Neural progenitor cell (in vitro differentiated cells): ENCODE data around the gene APEH. TPM values are rescaled to one million over a fixed set of nuclear protein-coding genes. Genes with fewer than 3 reads are reported as not detected.

Source experiments
- DNase-seq: peaks from one replicate; pipeline ENCODE4 v3.0.0-alpha.2; 2016; ENCODE audit warnings: low spot score
- H2AFZ ChIP-seq: fragments of 200-600 bp; sonication (generic); replicated peaks from 2 replicates; pipeline ENCODE4 v1.6.1; 2016; ENCODE audit warnings: antibody characterized with exemption
- H3F3A ChIP-seq: fragments of 200-600 bp; sonication (generic); 2 replicates; pipeline ENCODE4 v1.6.1; 2016; ENCODE audit warnings: antibody characterized with exemption, low read depth
- H3K27ac ChIP-seq: fragments of 200-600 bp; sonication (generic); 2 replicates; pipeline ENCODE4 v1.5.1; 2016; ENCODE audit warnings: mild to moderate bottlenecking
- H3K27me3 ChIP-seq: fragments of 200-600 bp; sonication (generic); 2 replicates; pipeline ENCODE4 v1.6.1; 2016; ENCODE audit warnings: mild to moderate bottlenecking, moderate library complexity
- H3K36me3 ChIP-seq: fragments of 200-600 bp; sonication (generic); 2 replicates; pipeline ENCODE4 v1.5.1; 2016
- H3K4me1 ChIP-seq: fragments of 200-600 bp; sonication (generic); 2 replicates; pipeline ENCODE4 v1.6.1; 2016; ENCODE audit warnings: mixed run types
- H3K4me2 ChIP-seq: fragments of 200-600 bp; sonication (generic); 2 replicates; pipeline ENCODE4 v1.6.1; 2016
- H3K4me3 ChIP-seq: fragments of 200-600 bp; sonication (generic); 2 replicates; pipeline ENCODE4 v1.5.1; 2016
- H3K79me2 ChIP-seq: fragments of 200-600 bp; sonication (generic); 2 replicates; pipeline ENCODE4 v1.6.1; 2016; ENCODE audit warnings: low read depth
- H3K9ac ChIP-seq: fragments of 200-600 bp; sonication (generic); 2 replicates; pipeline ENCODE4 v1.6.1; 2016
- H3K9me3 ChIP-seq: fragments of 200-600 bp; sonication (generic); 2 replicates; pipeline ENCODE4 v1.5.1; 2016; ENCODE audit warnings: low read depth
- H4K20me1 ChIP-seq: fragments of 200-600 bp; sonication (generic); 2 replicates; pipeline ENCODE4 v1.6.1; 2016; ENCODE audit warnings: low read depth
- H3K27ac Mint-ChIP-seq: 3 replicates; pipeline ENCODE4 v1.8.0; 2021; ENCODE audit warnings: mixed read lengths
- H3K27me3 Mint-ChIP-seq: 2 replicates; pipeline ENCODE4 v1.8.0; 2022; ENCODE audit warnings: low read depth, mild to moderate bottlenecking, inconsistent platforms, moderate library complexity, mixed read lengths; ENCODE audit not compliant: insufficient read depth
- H3K36me3 Mint-ChIP-seq: 3 replicates; pipeline ENCODE4 v1.8.0; 2021; ENCODE audit warnings: mixed read lengths
- H3K4me1 Mint-ChIP-seq: 3 replicates; pipeline ENCODE4 v1.8.0; 2021; ENCODE audit warnings: mixed read lengths
- H3K4me3 Mint-ChIP-seq: 3 replicates; pipeline ENCODE4 v1.8.0; 2021; ENCODE audit warnings: mild to moderate bottlenecking, moderate library complexity, mixed read lengths
- H3K9me3 Mint-ChIP-seq: 3 replicates; pipeline ENCODE4 v1.8.0; 2020; ENCODE audit warnings: mixed read lengths
- CTCF ChIP-seq: fragments of 200-600 bp; sonication (generic); IDR thresholded peaks from 2 replicates; pipeline ENCODE4 v1.5.1; 2017; ENCODE audit warnings: antibody characterized with exemption, mild to moderate bottlenecking
- EZH2 ChIP-seq: fragments of 200-600 bp; sonication (generic); IDR thresholded peaks from 2 replicates; pipeline ENCODE4 v1.6.1; 2017; ENCODE audit warnings: antibody characterized with exemption, mild to moderate bottlenecking, moderate library complexity
- EZH2phosphoT487 ChIP-seq: fragments of 200-600 bp; sonication (generic); IDR thresholded peaks from 2 replicates; pipeline ENCODE4 v1.6.1; 2017; ENCODE audit warnings: antibody characterized with exemption
- total RNA-seq: library from RNA; depleted of rRNA; stranded (reverse); fragments of >200 nt; gene quantifications from 2 replicates; pipeline ENCODE4 v1.2.3, GENCODE V29; 2015; ENCODE audit warnings: low replicate concordance

APEH gene
- total RNA-seq, 1 donor from 2014 or later: 132 TPM

GRCh38 chr3:49711489-49711888 is 37.3 kb downstream of the APEH start:
- H3K27ac Mint-ChIP-seq: no peak overlapping the region

GRCh38 chr3:49712166-49712565 is 38.0 kb downstream of the APEH start:
- no peaks in the 10 kb centered on the region for H3K9me3 Mint-ChIP-seq
- no peaks in the 10 kb centered on the region for H3K36me3 ChIP-seq
- TF ChIP-seq CTCF (no peak), EZH2phosphoT487 (no peak), EZH2 (no peak)

More at GRCh38 chr3:49711489-49711888, 37.3 kb downstream of the APEH start:
- Histone ChIP-seq H3K36me3 (no peaks in the 10 kb centered on the region), H2AFZ (no peak overlapping the region), H3K9ac (no peak overlapping the region), H3K9me3 (no peaks in the 10 kb centered on the region), H3K27me3 (no peaks in the 10 kb centered on the region), H3K4me2 (no peak overlapping the region), H3K4me3 (no peak overlapping the region), H3F3A (no peaks in the 10 kb centered on the region), H3K79me2 (no peaks in the 10 kb centered on the region), H4K20me1 (no peaks in the 10 kb centered on the region), H3K27ac (no peak overlapping the region), H3K4me1 (no peaks in the 10 kb centered on the region)
- H3K27me3 Mint-ChIP-seq: no peaks in the 10 kb centered on the region
- no peak overlapping the region for H3K4me3 Mint-ChIP-seq
- no peak for DNase-seq
- TF ChIP-seq EZH2phosphoT487: no peak
- TF ChIP-seq EZH2: no peak
- no peak for TF ChIP-seq CTCF
- no peaks in the 10 kb centered on the region for H3K4me1 Mint-ChIP-seq
- H3K36me3 Mint-ChIP-seq: no peaks in the 10 kb centered on the region
- no peaks in the 10 kb centered on the region for H3K9me3 Mint-ChIP-seq

GRCh38 chr3:49712631-49713317 is 38.6 kb downstream of the APEH start:
- no peaks in the 10 kb centered on the region for H4K20me1 ChIP-seq
- peak; percentile 21 for DNase-seq

More at GRCh38 chr3:49712166-49712565, 38.0 kb downstream of the APEH start:
- H3K27me3 ChIP-seq: no peaks in the 10 kb centered on the region
- H3K4me2 ChIP-seq: no peak overlapping the region
- Mint-ChIP-seq H3K27me3 (no peaks in the 10 kb centered on the region), H3K36me3 (no peaks in the 10 kb centered on the region), H3K4me3 (peak overlapping the region; percentile 35), H3K4me1 (no peaks in the 10 kb centered on the region), H3K27ac (no peak overlapping the region)
- no peaks in the 10 kb centered on the region for H3K4me1 ChIP-seq
- H3K9me3 ChIP-seq: no peaks in the 10 kb centered on the region
- no peak overlapping the region for H3K27ac ChIP-seq
- H4K20me1 ChIP-seq: no peaks in the 10 kb centered on the region
- no peak overlapping the region for H3K9ac ChIP-seq
- no peaks in the 10 kb centered on the region for H3F3A ChIP-seq
- DNase-seq: no peak
- no peaks in the 10 kb centered on the region for H3K79me2 ChIP-seq
- no peak overlapping the region for H2AFZ ChIP-seq
- H3K4me3 ChIP-seq: no peak overlapping the region

More at GRCh38 chr3:49712631-49713317, 38.6 kb downstream of the APEH start:
- Histone ChIP-seq H3K4me3 (no peak overlapping the region), H2AFZ (no peak overlapping the region), H3K27ac (no peak overlapping the region), H3F3A (no peaks in the 10 kb centered on the region), H3K79me2 (no peaks in the 10 kb centered on the region), H3K36me3 (no peaks in the 10 kb centered on the region), H3K9me3 (no peaks in the 10 kb centered on the region), H3K4me2 (no peak overlapping the region), H3K9ac (no peak overlapping the region), H3K4me1 (no peaks in the 10 kb centered on the region), H3K27me3 (no peaks in the 10 kb centered on the region)
- Mint-ChIP-seq H3K27me3 (no peaks in the 10 kb centered on the region), H3K4me1 (no peaks in the 10 kb centered on the region), H3K36me3 (no peaks in the 10 kb centered on the region), H3K9me3 (no peaks in the 10 kb centered on the region), H3K4me3 (no peak overlapping the region), H3K27ac (no peak overlapping the region)
- TF ChIP-seq EZH2phosphoT487: no peak
- no peak for TF ChIP-seq CTCF
- TF ChIP-seq EZH2: no peak
